ENCODE results near the gene STAM2. TPM values are rescaled to one million over a fixed set of nuclear protein-coding genes. Genes with fewer than 3 reads are reported as not detected.
"Not testable (repeated sequence)": the region's sequence is repeated elsewhere in the genome, so short reads cannot be mapped to it uniquely, and the experiment has no call there.

STAM2 gene
- total RNA-seq, 2 experiments from 2014 or later = 13.8 to 16.2 TPM

- no peak overlapping the region for H3K4me3 Mint-ChIP-seq
Measured at GRCh38 chr2:152166633-152167032, 8.9 kb downstream of the STAM2 start.

GRCh38 chr2:152165780-152166179 is 9.8 kb downstream of the STAM2 start:
- Mint-ChIP-seq H3K27ac (no peak overlapping the region), H3K4me3 (no peak overlapping the region), H3K9me3 (peaks cover 2% of the 10 kb centered on the region), H3K4me1 (peaks cover 24% of the 10 kb centered on the region), H3K36me3 (ENCODE audit: low read depth) (peaks cover 13% of the 10 kb centered on the region), H3K27me3 (no peaks in the 10 kb centered on the region)
- ChIA-PET POLR2A (interaction anchor here (2.4 kb wide), 1 partner anchor 10 kb away, joined by 6 read pairs; the partner anchor contains the start of gene STAM2), CTCF (no interaction called here)
- no peak for DNase-seq

More at GRCh38 chr2:152166633-152167032, 8.9 kb downstream of the STAM2 start:
- H3K27ac Mint-ChIP-seq = no peak overlapping the region
- H3K36me3 Mint-ChIP-seq (ENCODE audit: low read depth) = peaks cover 11% of the 10 kb centered on the region
- CTCF ChIA-PET = no interaction called here
- POLR2A ChIA-PET = interaction anchor here (0.7 to 2.4 kb wide), 2 partner anchors 9 to 524 kb away, joined by 3 to 6 read pairs; partner anchors contain the start of gene STAM2
- DNase-seq = no peak
- H3K9me3 Mint-ChIP-seq = no peaks in the 10 kb centered on the region
- no peaks in the 10 kb centered on the region for H3K27me3 Mint-ChIP-seq
- peaks cover 26% of the 10 kb centered on the region for H3K4me1 Mint-ChIP-seq

GRCh38 chr2:152165306-152165705 is 10.3 kb downstream of the STAM2 start:
- Mint-ChIP-seq H3K27ac (no peak overlapping the region), H3K4me1 (peaks cover 24% of the 10 kb centered on the region), H3K9me3 (peaks cover 2% of the 10 kb centered on the region), H3K4me3 (no peak overlapping the region), H3K36me3 (ENCODE audit: low read depth) (peaks cover 13% of the 10 kb centered on the region), H3K27me3 (no peaks in the 10 kb centered on the region)
- ChIA-PET POLR2A (no interaction called here), CTCF (no interaction called here)
- no peak for DNase-seq

- CTCF ChIA-PET = interaction anchor here (0.8 kb wide), 1 partner anchor 12 kb away, joined by 3 read pairs; no protein-coding TSS in a partner anchor
- not testable (repeated sequence) for H3K27me3 Mint-ChIP-seq
Measured at GRCh38 chr2:152163669-152164068, 11.9 kb downstream of the STAM2 start.

GRCh38 chr2:152162141-152162540 is 13.4 kb downstream of the STAM2 start:
- no peak for DNase-seq
- ChIA-PET CTCF (no interaction called here), POLR2A (no interaction called here)
- Mint-ChIP-seq H3K4me1 (peaks cover 16% of the 10 kb centered on the region), H3K36me3 (ENCODE audit: low read depth) (peaks cover 20% of the 10 kb centered on the region), H3K4me3 (no peak overlapping the region), H3K27ac (no peak overlapping the region), H3K9me3 (peaks cover 2% of the 10 kb centered on the region), H3K27me3 (no peaks in the 10 kb centered on the region)

More at GRCh38 chr2:152163669-152164068, 11.9 kb downstream of the STAM2 start:
- H3K4me3 Mint-ChIP-seq, POLR2A ChIA-PET, H3K27ac Mint-ChIP-seq, DNase-seq, H3K9me3 Mint-ChIP-seq: not testable (repeated sequence)
- Mint-ChIP-seq H3K4me1 (peaks cover 20% of the 10 kb centered on the region), H3K36me3 (ENCODE audit: low read depth) (peaks cover 10% of the 10 kb centered on the region)

- POLR2A ChIA-PET = no interaction called here
- H3K9me3 Mint-ChIP-seq = peaks cover 2% of the 10 kb centered on the region
- no peak overlapping the region for H3K27ac Mint-ChIP-seq
Measured at GRCh38 chr2:152161598-152161997, 14.0 kb downstream of the STAM2 start.

GRCh38 chr2:152160378-152160777 is 15.2 kb downstream of the STAM2 start:
- H3K4me1 Mint-ChIP-seq, H3K4me3 Mint-ChIP-seq, CTCF ChIA-PET, H3K9me3 Mint-ChIP-seq, H3K27ac Mint-ChIP-seq, POLR2A ChIA-PET, H3K27me3 Mint-ChIP-seq, DNase-seq: not testable (repeated sequence)
- H3K36me3 Mint-ChIP-seq (ENCODE audit: low read depth) = peaks cover 22% of the 10 kb centered on the region

More at GRCh38 chr2:152161598-152161997, 14.0 kb downstream of the STAM2 start:
- H3K27me3 Mint-ChIP-seq = no peaks in the 10 kb centered on the region
- no peak overlapping the region for H3K4me3 Mint-ChIP-seq
- CTCF ChIA-PET = no interaction called here
- H3K4me1 Mint-ChIP-seq = peaks cover 11% of the 10 kb centered on the region
- no peak for DNase-seq
- peaks cover 22% of the 10 kb centered on the region for H3K36me3 Mint-ChIP-seq (ENCODE audit: low read depth)

GRCh38 chr2:152157253-152157652 is 18.3 kb downstream of the STAM2 start:
- ChIA-PET POLR2A (no interaction called here), CTCF (no interaction called here)
- no peak overlapping the region for H3K27ac Mint-ChIP-seq
- H3K27me3 Mint-ChIP-seq = no peaks in the 10 kb centered on the region
- H3K36me3 Mint-ChIP-seq (ENCODE audit: low read depth) = peaks cover 22% of the 10 kb centered on the region
- H3K4me1 Mint-ChIP-seq = peaks cover 7% of the 10 kb centered on the region
- DNase-seq = no peak
- no peak overlapping the region for H3K4me3 Mint-ChIP-seq
- H3K9me3 Mint-ChIP-seq = peaks cover 2% of the 10 kb centered on the region

- Mint-ChIP-seq H3K36me3 (ENCODE audit: low read depth) (peaks cover 19% of the 10 kb centered on the region), H3K4me1 (peaks cover 7% of the 10 kb centered on the region), H3K9me3 (no peaks in the 10 kb centered on the region), H3K27ac (no peak overlapping the region), H3K27me3 (no peaks in the 10 kb centered on the region), H3K4me3 (no peak overlapping the region)
- CTCF ChIA-PET = no interaction called here
- POLR2A ChIA-PET = no interaction called here
- DNase-seq = no peak
Measured at GRCh38 chr2:152155209-152155608, 20.4 kb downstream of the STAM2 start.

GRCh38 chr2:152154462-152154861 is 21.1 kb downstream of the STAM2 start:
- POLR2A ChIA-PET = no interaction called here
- Mint-ChIP-seq H3K36me3 (ENCODE audit: low read depth) (peaks cover 16% of the 10 kb centered on the region), H3K4me1 (peaks cover 7% of the 10 kb centered on the region), H3K4me3 (no peak overlapping the region), H3K27ac (no peak overlapping the region), H3K27me3 (no peaks in the 10 kb centered on the region), H3K9me3 (no peaks in the 10 kb centered on the region)
- CTCF ChIA-PET = no interaction called here
- DNase-seq = no peak

GRCh38 chr2:152134488-152135280 is 40.9 kb downstream of the STAM2 start:
- Mint-ChIP-seq H3K4me1 (peaks cover 12% of the 10 kb centered on the region), H3K9me3 (no peaks in the 10 kb centered on the region), H3K4me3 (no peak overlapping the region), H3K27ac (no peak overlapping the region), H3K36me3 (ENCODE audit: low read depth) (peaks cover 14% of the 10 kb centered on the region), H3K27me3 (no peaks in the 10 kb centered on the region)
- DNase-seq = peak; percentile 51
- CTCF ChIA-PET = no interaction called here
- POLR2A ChIA-PET = no interaction called here

- Mint-ChIP-seq H3K36me3 (ENCODE audit: low read depth) (peaks cover 14% of the 10 kb centered on the region), H3K4me3 (no peak overlapping the region), H3K27me3 (no peaks in the 10 kb centered on the region), H3K9me3 (no peaks in the 10 kb centered on the region), H3K4me1 (peaks cover 12% of the 10 kb centered on the region), H3K27ac (no peak overlapping the region)
- CTCF ChIA-PET = no interaction called here
- no peak for DNase-seq
- POLR2A ChIA-PET = no interaction called here
Measured at GRCh38 chr2:152132306-152132705, 43.3 kb downstream of the STAM2 start.

- H3K27ac Mint-ChIP-seq = no peak overlapping the region
- H3K4me3 Mint-ChIP-seq = no peak overlapping the region
- POLR2A ChIA-PET = no interaction called here
Measured at GRCh38 chr2:152127628-152128027, 47.9 kb downstream of the STAM2 start.

GRCh38 chr2:152126664-152127063 is 48.9 kb downstream of the STAM2 start:
- no peak overlapping the region for H3K4me3 Mint-ChIP-seq
- H3K27me3 Mint-ChIP-seq = no peaks in the 10 kb centered on the region
- H3K27ac Mint-ChIP-seq = no peak overlapping the region
- H3K36me3 Mint-ChIP-seq (ENCODE audit: low read depth) = peaks cover 19% of the 10 kb centered on the region
- CTCF ChIA-PET = no interaction called here
- H3K9me3 Mint-ChIP-seq = no peaks in the 10 kb centered on the region
- POLR2A ChIA-PET = no interaction called here
- H3K4me1 Mint-ChIP-seq = peaks cover 2% of the 10 kb centered on the region
- no peak for DNase-seq

More at GRCh38 chr2:152127628-152128027, 47.9 kb downstream of the STAM2 start:
- Mint-ChIP-seq H3K27me3 (no peaks in the 10 kb centered on the region), H3K9me3 (no peaks in the 10 kb centered on the region), H3K36me3 (ENCODE audit: low read depth) (peaks cover 26% of the 10 kb centered on the region), H3K4me1 (peaks cover 2% of the 10 kb centered on the region)
- CTCF ChIA-PET = interaction anchor here (0.7 kb wide), 1 partner anchor 79 kb away, joined by 3 read pairs; no protein-coding TSS in a partner anchor
- DNase-seq = no peak
